Measurements from ENCODE around the gene SYT8. TPM values are rescaled to one million over a fixed set of nuclear protein-coding genes. Genes with fewer than 3 reads are reported as not detected.

SYT8 gene
- total RNA-seq, 1 experiment from 2014 or later = 308 TPM

DNA sequence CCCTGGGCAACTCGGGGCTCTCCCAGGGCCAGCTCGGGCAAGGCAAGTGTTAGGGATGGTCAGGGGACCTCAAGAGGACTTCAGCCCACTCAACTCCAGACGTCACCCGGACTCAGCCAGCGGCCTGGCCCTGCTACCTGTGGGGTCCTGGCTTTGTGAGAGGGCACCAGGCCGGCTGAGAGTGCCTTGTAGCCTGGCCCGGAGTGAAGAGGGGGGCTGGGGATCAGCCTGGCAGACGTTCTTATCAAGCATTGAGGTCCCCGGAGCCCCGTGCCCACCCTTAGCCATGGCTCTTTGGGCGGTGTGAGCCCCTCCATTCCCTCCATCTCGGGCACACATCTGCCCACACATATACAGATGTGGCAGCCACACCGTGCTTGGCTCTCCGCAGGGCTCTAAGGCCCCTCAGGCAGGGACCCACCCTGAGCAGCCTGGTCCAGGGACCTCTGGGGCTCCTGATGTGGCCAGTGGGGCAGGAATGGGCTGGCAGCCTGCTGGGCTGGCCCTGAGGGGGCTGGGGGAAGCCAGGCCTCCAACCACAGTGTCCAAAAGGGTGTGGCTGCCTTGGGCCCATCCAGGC, 33.4 kb downstream of the SYT8 start:
- POLR2A ChIA-PET = no interaction called here
- Mint-ChIP-seq H3K27me3 (ENCODE audit: insufficient read depth, unreplicated experiment) (no peaks in the 10 kb centered on the region), H3K4me3 (ENCODE audit: unreplicated experiment) (no peak overlapping the region), H3K9me3 (ENCODE audit: unreplicated experiment) (no peaks in the 10 kb centered on the region), H3K4me1 (ENCODE audit: insufficient read depth, unreplicated experiment) (peaks cover 22% of the 10 kb centered on the region), H3K27ac (ENCODE audit: low read depth, unreplicated experiment) (no peak overlapping the region), H3K36me3 (ENCODE audit: insufficient read depth, unreplicated experiment) (no peaks in the 10 kb centered on the region)
- no TSS peak for BruUV-seq (replicated peaks)
- intact Hi-C loops (cut with micrococcal nuclease) = no loop called here
- CTCF ChIA-PET = no interaction called here
- no peak for TF ChIP-seq CTCF (IDR thresholded peaks at IDR 0.05; ENCODE audit: unreplicated experiment)
- DNase-seq (ENCODE audit: unreplicated experiment) = no peak

- no peak for DNase-seq (ENCODE audit: unreplicated experiment)
- H3K9me3 Mint-ChIP-seq (ENCODE audit: unreplicated experiment) = no peaks in the 10 kb centered on the region
- intact Hi-C loops (cut with micrococcal nuclease) = no loop called here
Measured at GRCh38 chr11:1868636-1869291, 34.0 kb downstream of the SYT8 start.

DNA sequence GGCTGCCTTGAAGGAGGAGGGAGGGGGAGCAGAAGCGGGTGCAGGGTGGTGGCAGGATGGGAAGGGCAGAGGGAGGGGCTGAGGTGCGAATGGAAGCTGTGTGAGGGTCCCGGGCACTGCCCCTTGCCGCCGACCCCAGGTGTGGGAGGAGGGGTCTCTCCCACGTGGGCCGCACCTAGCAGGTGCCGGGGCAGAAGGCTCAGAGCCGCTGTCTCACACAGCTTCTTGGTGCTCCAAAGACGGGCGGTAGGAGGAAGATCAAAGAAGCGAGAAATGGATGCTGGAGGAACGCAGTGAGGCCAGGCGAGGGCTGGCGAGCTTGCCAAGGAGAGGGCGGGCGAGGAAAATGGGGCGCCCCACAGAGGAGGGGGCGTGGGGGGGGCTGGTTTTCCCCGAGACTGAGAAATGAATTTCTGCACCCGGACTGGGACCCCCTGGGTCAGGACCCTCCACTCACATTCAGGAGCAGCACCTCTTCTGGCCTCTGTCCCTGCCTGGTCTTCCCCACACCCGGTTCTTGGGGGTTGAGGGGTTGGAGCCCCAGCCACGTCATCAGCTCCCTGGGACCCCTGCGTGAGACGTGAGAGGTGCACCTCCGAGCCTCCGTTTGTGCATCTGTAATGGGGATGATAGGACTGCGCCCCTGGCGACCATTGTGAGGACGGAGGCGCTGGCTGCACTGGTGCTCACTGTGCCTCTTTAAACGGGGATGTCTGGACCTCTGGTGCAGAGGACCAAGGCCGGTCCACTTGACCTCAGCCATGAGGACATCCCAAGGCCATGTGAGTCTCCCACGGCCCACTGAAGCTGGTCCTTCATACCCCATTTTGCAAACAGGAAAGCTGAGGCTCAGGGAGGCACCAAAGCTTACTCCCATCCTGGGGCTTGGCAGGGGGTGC, 34.9 kb downstream of the SYT8 start:
- no peak for TF ChIP-seq CTCF (IDR thresholded peaks at IDR 0.05; ENCODE audit: unreplicated experiment)
- intact Hi-C loops (cut with micrococcal nuclease) = no loop called here
- ChIA-PET POLR2A (no interaction called here), CTCF (interaction anchor here (0.7 to 1.4 kb wide), 3 partner anchors 13 to 175 kb away, joined by 3 to 7 read pairs (median 3); no protein-coding TSS in a partner anchor)
- H3K27ac Mint-ChIP-seq (ENCODE audit: low read depth, unreplicated experiment) = no peak overlapping the region
- DNase-seq (ENCODE audit: unreplicated experiment) = no peak
- H3K4me1 Mint-ChIP-seq (ENCODE audit: insufficient read depth, unreplicated experiment) = peaks cover 14% of the 10 kb centered on the region
- H3K27me3 Mint-ChIP-seq (ENCODE audit: insufficient read depth, unreplicated experiment) = no peaks in the 10 kb centered on the region
- BruUV-seq (replicated peaks) = no TSS peak
- H3K4me3 Mint-ChIP-seq (ENCODE audit: unreplicated experiment) = no peak overlapping the region
- no peaks in the 10 kb centered on the region for H3K9me3 Mint-ChIP-seq (ENCODE audit: unreplicated experiment)
- no peaks in the 10 kb centered on the region for H3K36me3 Mint-ChIP-seq (ENCODE audit: insufficient read depth, unreplicated experiment)

More at GRCh38 chr11:1868636-1869291, 34.0 kb downstream of the SYT8 start:
- Mint-ChIP-seq H3K27ac (ENCODE audit: low read depth, unreplicated experiment) (no peak overlapping the region), H3K4me1 (ENCODE audit: insufficient read depth, unreplicated experiment) (peaks cover 22% of the 10 kb centered on the region), H3K27me3 (ENCODE audit: insufficient read depth, unreplicated experiment) (no peaks in the 10 kb centered on the region), H3K36me3 (ENCODE audit: insufficient read depth, unreplicated experiment) (no peaks in the 10 kb centered on the region), H3K4me3 (ENCODE audit: unreplicated experiment) (no peak overlapping the region)
- TF ChIP-seq CTCF (IDR thresholded peaks at IDR 0.05; ENCODE audit: unreplicated experiment) = no peak
- ChIA-PET POLR2A (no interaction called here), CTCF (interaction anchor here (0.7 kb wide), 1 partner anchor 63 kb away, joined by 3 read pairs; no protein-coding TSS in a partner anchor)
- BruUV-seq (replicated peaks) = no TSS peak

- intact Hi-C loops (cut with micrococcal nuclease) = no loop called here
- H3K4me3 Mint-ChIP-seq (ENCODE audit: unreplicated experiment) = no peak overlapping the region
- no peaks in the 10 kb centered on the region for H3K27me3 Mint-ChIP-seq (ENCODE audit: insufficient read depth, unreplicated experiment)
- H3K27ac Mint-ChIP-seq (ENCODE audit: low read depth, unreplicated experiment) = no peak overlapping the region
- ChIA-PET POLR2A (no interaction called here), CTCF (interaction anchor here (0.7 to 1.4 kb wide), 2 partner anchors 12 to 176 kb away, joined by 3 to 7 read pairs; no protein-coding TSS in a partner anchor)
- peaks cover 13% of the 10 kb centered on the region for H3K4me1 Mint-ChIP-seq (ENCODE audit: insufficient read depth, unreplicated experiment)
- BruUV-seq (replicated peaks) = no TSS peak
- no peaks in the 10 kb centered on the region for H3K36me3 Mint-ChIP-seq (ENCODE audit: insufficient read depth, unreplicated experiment)
- no peak for DNase-seq (ENCODE audit: unreplicated experiment)
- no peaks in the 10 kb centered on the region for H3K9me3 Mint-ChIP-seq (ENCODE audit: unreplicated experiment)
- TF ChIP-seq CTCF (IDR thresholded peaks at IDR 0.05; ENCODE audit: unreplicated experiment) = no peak
Measured at GRCh38 chr11:1870326-1870696, 35.5 kb downstream of the SYT8 start.

All from MCF 10A (cell line).